Tibial nerve (tissue), 4 donors: ENCODE measurements around the gene FAM114A2. TPM values are rescaled to one million over a fixed set of nuclear protein-coding genes. Genes with fewer than 3 reads are reported as not detected.

ENCODE experiments used
- DNase-seq, 2 donors: peaks; one replicate each; pipeline ENCODE4 v3.0.0-alpha.2; 2019; ENCODE audit warnings: low spot score in 2 of 2
- H3K27ac ChIP-seq, 4 donors: fragments of 200-600 bp; sonication (generic) in 3 of 4; one replicate each; pipeline ENCODE4 v1.5.1; 2017 to 2019; ENCODE audit warnings: mild to moderate bottlenecking in 1 of 4
- H3K27me3 ChIP-seq, 2 donors: fragments of 200-600 bp; sonication (generic) in 1 of 2; one replicate each; pipeline versions ENCODE4 v1.5.1 to v1.6.0; 2017 to 2019
- H3K36me3 ChIP-seq, 3 donors: fragments of 200-600 bp; sonication (generic); one replicate each; pipeline ENCODE4 v1.5.1; 2018 to 2019
- H3K4me1 ChIP-seq, 4 donors: fragments of 200-600 bp; sonication (generic) in 3 of 4; one replicate each; pipeline ENCODE4 v1.5.1; 2017 to 2019
- H3K4me3 ChIP-seq, 4 donors: fragments of 200-600 bp; sonication (generic) in 3 of 4; one replicate each; pipeline ENCODE4 v1.5.1; 2017 to 2019; ENCODE audit warnings: mild to moderate bottlenecking in 1 of 4, moderate library complexity in 1 of 4
- H3K9me3 ChIP-seq, 4 donors: fragments of 200-600 bp; sonication (generic) in 3 of 4; one replicate each; pipeline ENCODE4 v1.5.1; 2017 to 2019
- CTCF ChIP-seq, 5 experiments: fragments of 200-600 bp in 3 of 5; fragments of 450-650 bp in 2 of 5; sonication (generic) in 3 of 5; IDR thresholded peaks; one replicate each; pipeline ENCODE4 v1.5.1; 2016 to 2019; ENCODE audit warnings: antibody characterized with exemption in 5 of 5, mild to moderate bottlenecking in 3 of 5, moderate library complexity in 2 of 5
- EP300 ChIP-seq, 2 donors: sonication (generic); formaldehyde crosslinking; IDR thresholded peaks; one replicate each; pipeline ENCODE4 v1.6.1; 2017; ENCODE audit warnings: antibody characterized with exemption in 2 of 2, mild to moderate bottlenecking in 1 of 2
- POLR2A ChIP-seq, 2 donors: fragments of 450-650 bp; IDR thresholded peaks; one replicate each; pipeline ENCODE4 v1.6.1; 2017; ENCODE audit warnings: antibody characterized with exemption in 2 of 2, mild to moderate bottlenecking in 2 of 2, moderate library complexity in 2 of 2
- WGBS, 2 donors: methylation state at CpG; one replicate each; pipeline ENCODE4 v1.1.5; 2018; 5-methylcytosine and 5-hydroxymethylcytosine counted together
- total RNA-seq, 4 donors: library from RNA; depleted of rRNA; stranded (reverse); fragments of >200 nt; gene quantifications; one replicate each; pipeline ENCODE4 v1.1.0, GENCODE V29; 2016

Gene FAM114A2
- total RNA-seq, 4 donors from 2014 or later, result 10.5 to 19.7 (median 13.6) TPM

DNA sequence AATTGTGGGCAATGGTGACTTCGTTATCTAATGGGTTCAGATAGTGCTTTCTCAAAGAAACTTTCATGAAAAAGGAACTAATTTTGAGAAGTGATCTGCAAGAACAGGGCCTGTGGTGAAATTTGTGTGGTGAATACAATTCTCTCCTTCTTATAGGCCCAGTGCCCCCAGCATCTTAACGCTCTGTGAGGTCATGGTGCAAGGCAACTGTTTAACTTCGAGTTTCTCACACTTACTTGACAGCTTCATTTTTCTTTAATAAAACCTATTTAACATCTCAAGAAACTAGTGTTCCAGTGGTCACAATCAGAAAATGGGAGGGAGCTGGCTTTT lies 69.2 kb downstream of the FAM114A2 start:
- 48 to 60% methylated on average over 3 of the region's 3 CpGs for WGBS, 2 donors
- Histone ChIP-seq H3K4me1 (peaks cover 0 to 6% (median 0%) of the 10 kb centered on the region in 4 donors), H3K27me3 (no peaks in the 10 kb centered on the region), H3K27ac (no peak overlapping the region), H3K36me3 (no peaks in the 10 kb centered on the region), H3K4me3 (no peak overlapping the region), H3K9me3 (no peaks in the 10 kb centered on the region)
- DNase-seq, result no peak
- TF ChIP-seq CTCF (IDR thresholded peaks at IDR 0.05) (no peak), POLR2A (IDR thresholded peaks at IDR 0.05) (no peak), EP300 (IDR thresholded peaks at IDR 0.05) (no peak)

DNA sequence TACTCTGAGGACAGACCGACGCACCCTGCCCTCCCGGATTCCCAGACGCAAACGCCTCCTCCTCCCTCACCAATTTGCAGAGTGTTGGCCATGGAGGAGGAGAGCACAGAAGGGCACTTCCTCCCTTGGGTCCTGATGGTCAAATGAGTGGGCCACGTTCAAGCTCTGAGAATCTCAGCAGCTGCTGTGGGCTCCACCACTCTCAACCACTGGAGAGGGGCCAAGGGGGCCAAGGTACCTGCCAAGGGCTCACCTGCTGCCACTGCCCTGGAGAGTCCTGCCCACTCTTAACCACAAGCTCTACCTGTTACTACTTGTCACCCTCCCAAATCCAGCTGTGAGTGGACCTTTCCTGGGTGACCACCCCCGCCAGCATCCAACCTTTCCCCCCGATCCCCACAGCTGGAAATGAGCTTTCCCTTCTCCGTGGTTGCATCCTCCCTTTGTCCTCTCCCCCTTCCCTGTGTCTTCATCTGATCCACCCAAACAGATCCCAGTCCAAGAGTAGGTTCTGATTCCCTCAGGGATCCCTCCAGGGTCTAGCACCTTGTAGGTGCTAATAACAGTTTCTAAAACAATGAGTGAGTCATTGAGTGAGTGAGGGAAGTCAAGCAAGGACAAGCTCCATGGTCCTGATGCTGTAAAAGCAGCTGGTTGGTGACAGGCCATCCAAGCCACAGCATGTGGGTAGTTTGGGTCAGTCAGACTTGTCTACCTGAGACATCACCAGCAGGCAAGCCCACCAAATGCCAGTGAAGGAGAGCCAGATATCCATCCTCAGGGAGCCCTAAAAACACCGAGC lies 69.7 kb downstream of the FAM114A2 start:
- Histone ChIP-seq H3K36me3 (no peaks in the 10 kb centered on the region), H3K27ac (no peak overlapping the region), H3K27me3 (no peaks in the 10 kb centered on the region), H3K4me1 (peaks cover 0 to 9% (median 0%) of the 10 kb centered on the region in 4 donors), H3K4me3 (no peak overlapping the region), H3K9me3 (no peaks in the 10 kb centered on the region)
- TF ChIP-seq EP300 (IDR thresholded peaks at IDR 0.05) (no peak), POLR2A (IDR thresholded peaks at IDR 0.05) (no peak), CTCF (IDR thresholded peaks at IDR 0.05) (no peak)
- DNase-seq, result no peak
- 82 to 87% methylated on average over 10 of the region's 10 CpGs for WGBS, 2 donors

- Histone ChIP-seq H3K4me3 (no peak overlapping the region), H3K4me1 (peaks cover 0 to 14% (median 0%) of the 10 kb centered on the region in 4 donors), H3K27ac (no peak overlapping the region), H3K36me3 (no peaks in the 10 kb centered on the region), H3K9me3 (no peaks in the 10 kb centered on the region), H3K27me3 (no peaks in the 10 kb centered on the region)
- DNase-seq, result peak in 1 of 2 donors; percentile 47
- TF ChIP-seq POLR2A (IDR thresholded peaks at IDR 0.05), result no peak
- TF ChIP-seq CTCF (IDR thresholded peaks at IDR 0.05), result peak; percentile 70 to 88 (median 87)
- no peak for TF ChIP-seq EP300 (IDR thresholded peaks at IDR 0.05)
- 25% methylated on average over 10 of the region's 10 CpGs for WGBS, 2 donors
Observed at GRCh38 chr5:153964880-153965645, 73.6 kb downstream of the FAM114A2 start.

GRCh38 chr5:153964191-153964879 lies 74.4 kb downstream of the FAM114A2 start:
- Histone ChIP-seq H3K4me1 (peaks cover 0 to 21% (median 0%) of the 10 kb centered on the region in 4 donors), H3K36me3 (no peaks in the 10 kb centered on the region), H3K4me3 (no peak overlapping the region), H3K27me3 (no peaks in the 10 kb centered on the region), H3K27ac (no peak overlapping the region), H3K9me3 (no peaks in the 10 kb centered on the region)
- TF ChIP-seq CTCF (IDR thresholded peaks at IDR 0.05), result no peak
- no peak for TF ChIP-seq EP300 (IDR thresholded peaks at IDR 0.05)
- no peak for TF ChIP-seq POLR2A (IDR thresholded peaks at IDR 0.05)
- DNase-seq, result no peak
- 68 to 74% methylated on average over 15 to 17 of the region's 17 CpGs for WGBS, 2 donors
